CMK (cell line): ENCODE results near the gene KCNMB1.
"Not testable (repeated sequence)": the region's sequence is repeated elsewhere in the genome, so short reads cannot be mapped to it uniquely, and the experiment has no call there.

Experiments
- DNase-seq: peaks from one replicate; pipeline ENCODE4 v3.0.0-alpha.2; 2010; ENCODE audit warnings: low read depth

Gene KCNMB1

GRCh38 chr5:170376526-170376925 lies 12.6 kb downstream of the KCNMB1 start:
- not testable (repeated sequence) for DNase-seq

- no peak for DNase-seq
These were observed 13.9 kb downstream of the KCNMB1 start for GRCh38 chr5:170375283-170375682.

- no peak for DNase-seq
These were observed 16.2 kb downstream of the KCNMB1 start for GRCh38 chr5:170372971-170373370.

DNA sequence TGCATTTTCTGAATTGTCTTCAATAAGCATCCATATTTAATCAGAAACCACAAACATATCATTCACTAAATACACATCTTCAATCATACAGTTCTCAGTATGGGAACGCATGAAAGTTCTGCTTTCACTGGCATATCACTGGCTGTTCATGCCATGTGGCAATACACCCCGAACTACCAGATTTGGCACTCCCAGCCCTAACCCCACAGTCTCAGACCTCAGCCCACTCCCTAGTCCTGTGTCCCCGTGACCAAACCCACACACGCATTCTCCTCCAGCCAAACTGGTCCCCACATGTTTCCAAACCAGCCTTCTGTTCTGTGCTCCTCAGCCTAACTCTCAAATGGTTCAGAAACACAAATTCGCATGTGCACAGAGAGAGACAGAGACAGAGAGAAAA lies 20.6 kb downstream of the KCNMB1 start:
- no peak for DNase-seq

- no peak for DNase-seq
These were observed 22.9 kb downstream of the KCNMB1 start for GRCh38 chr5:170366276-170366675.

- DNase-seq = no peak
These were observed 23.3 kb downstream of the KCNMB1 start for GRCh38 chr5:170365831-170366230.

DNA sequence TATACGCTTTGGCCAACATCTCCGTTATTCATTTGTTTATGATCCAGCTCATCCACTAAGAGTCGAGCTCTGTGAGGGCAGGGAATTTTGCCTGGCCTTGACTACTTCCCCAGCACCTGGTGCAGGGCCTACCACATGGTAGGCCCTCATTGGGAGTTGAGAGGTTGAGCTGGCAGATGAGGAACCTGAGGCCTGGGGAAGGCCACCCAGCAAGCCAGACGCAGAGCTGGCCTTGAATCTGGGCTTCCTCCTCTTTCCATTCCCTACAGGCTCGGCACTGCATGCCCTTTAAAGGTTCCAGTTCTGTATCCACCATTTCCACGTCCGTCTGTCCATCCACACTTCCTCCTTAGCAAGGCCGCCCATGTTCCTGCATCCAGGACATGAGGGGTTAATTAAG lies 24.2 kb downstream of the KCNMB1 start:
- no peak for DNase-seq

GRCh38 chr5:170363671-170364070 lies 25.5 kb downstream of the KCNMB1 start:
- no peak for DNase-seq

- DNase-seq = no peak
These were observed 26.5 kb downstream of the KCNMB1 start for GRCh38 chr5:170362656-170363055.

DNA sequence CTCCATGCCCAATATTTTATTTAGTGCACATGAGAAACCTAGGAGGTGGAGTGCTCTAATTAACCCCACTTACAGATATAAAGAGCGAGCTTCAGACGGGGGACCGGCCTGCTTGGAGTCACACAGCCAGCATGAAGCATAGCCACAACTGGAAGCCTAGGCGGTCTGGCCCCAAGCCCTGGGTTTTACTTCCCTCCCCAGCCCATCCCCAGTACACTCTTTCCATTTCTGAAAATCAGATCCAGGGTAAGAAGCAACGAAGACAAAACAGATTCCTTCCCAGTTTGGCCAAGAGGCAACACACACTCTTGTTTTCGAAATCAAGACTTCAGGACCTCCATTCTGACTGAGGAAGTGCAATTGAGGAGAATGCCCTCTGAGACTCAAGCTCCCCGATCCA lies 27.1 kb downstream of the KCNMB1 start:
- DNase-seq = no peak

DNA sequence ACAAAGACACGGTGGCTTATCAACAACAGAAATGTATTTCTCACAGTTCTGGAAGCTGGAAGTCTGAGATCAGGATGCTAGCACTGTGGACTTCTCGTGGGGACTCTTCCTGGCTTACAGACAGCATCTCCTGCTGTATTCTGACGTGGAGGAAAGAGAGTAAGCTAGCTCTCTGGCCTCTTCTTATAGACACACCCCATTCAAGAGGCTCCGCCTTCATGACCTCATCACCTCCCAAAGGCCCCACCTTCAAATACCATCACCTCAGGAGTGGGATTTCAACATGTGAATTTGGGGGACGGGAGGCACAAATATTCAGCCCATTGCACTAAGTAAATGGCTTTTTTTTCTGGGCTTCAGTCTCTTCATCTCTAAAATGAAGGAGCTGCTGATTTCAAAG lies 27.6 kb downstream of the KCNMB1 start:
- no peak for DNase-seq

- no peak for DNase-seq
These were observed 28.1 kb downstream of the KCNMB1 start for GRCh38 chr5:170361116-170361515.

DNA sequence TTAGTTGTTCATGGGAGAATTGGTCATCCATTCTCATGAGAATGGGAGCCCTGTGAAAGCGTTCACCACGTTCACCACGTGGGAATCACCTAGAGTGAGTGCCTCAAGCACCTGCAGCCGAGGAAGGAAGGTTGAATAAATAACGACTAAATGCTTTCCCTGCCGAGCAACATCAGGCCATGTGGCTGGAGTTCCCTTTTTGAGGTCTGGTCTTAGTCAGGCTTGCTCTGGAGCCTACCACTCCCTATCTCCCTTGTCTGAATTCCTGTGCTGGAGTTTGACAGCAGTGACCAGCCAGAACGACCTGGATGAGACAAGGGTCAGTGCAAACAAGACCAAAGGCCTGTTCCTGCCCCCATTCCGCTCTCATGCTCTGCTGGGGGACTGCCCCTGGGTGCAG lies 28.5 kb downstream of the KCNMB1 start:
- DNase-seq = no peak

DNA sequence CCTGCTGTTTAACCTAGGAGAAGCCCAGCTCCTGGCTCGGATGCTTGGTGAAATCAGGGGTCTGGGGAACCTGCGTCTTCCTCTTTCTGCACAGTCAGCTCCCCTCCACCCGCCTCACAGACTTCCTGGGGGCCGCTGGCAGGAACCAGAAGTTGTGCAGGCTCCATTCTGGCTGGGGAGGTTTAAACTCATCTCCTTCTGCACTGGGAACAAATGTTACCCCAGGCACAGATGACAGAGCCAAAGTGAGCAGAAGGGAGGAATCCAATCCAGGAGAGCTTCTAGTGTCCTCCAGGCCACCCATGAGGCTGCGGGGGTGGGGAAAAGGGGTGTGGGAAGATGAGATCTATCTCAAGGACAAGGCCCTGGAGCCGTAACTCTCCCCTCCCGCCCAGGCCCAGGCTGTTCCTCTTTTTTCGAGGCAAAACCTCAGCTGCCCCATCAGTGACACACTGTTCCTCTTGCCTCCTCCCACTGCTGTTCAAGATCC lies 31.2 kb downstream of the KCNMB1 start:
- DNase-seq = no peak

GRCh38 chr5:170355601-170356098 lies 33.5 kb downstream of the KCNMB1 start:
- DNase-seq = no peak

DNA sequence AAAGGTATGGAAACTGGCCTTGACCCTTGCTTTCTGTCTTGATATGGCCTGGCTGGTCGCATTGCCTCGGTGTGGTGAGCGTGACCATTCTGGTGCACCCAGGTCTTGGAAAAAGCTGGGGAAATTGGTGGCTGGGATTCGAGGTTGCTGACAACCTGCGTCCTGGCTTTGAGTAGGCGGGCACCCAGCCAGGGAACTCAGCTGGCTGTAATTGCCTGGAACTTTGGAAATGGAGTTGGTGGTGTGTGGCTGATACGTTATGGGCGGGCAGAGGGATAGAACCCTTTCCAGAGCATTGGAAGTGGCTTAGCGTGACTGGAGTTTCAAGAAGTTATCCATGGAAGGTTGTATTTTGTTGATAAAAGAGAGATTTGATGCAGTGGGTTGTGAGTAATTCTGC lies 35.2 kb downstream of the KCNMB1 start:
- DNase-seq = no peak

DNA sequence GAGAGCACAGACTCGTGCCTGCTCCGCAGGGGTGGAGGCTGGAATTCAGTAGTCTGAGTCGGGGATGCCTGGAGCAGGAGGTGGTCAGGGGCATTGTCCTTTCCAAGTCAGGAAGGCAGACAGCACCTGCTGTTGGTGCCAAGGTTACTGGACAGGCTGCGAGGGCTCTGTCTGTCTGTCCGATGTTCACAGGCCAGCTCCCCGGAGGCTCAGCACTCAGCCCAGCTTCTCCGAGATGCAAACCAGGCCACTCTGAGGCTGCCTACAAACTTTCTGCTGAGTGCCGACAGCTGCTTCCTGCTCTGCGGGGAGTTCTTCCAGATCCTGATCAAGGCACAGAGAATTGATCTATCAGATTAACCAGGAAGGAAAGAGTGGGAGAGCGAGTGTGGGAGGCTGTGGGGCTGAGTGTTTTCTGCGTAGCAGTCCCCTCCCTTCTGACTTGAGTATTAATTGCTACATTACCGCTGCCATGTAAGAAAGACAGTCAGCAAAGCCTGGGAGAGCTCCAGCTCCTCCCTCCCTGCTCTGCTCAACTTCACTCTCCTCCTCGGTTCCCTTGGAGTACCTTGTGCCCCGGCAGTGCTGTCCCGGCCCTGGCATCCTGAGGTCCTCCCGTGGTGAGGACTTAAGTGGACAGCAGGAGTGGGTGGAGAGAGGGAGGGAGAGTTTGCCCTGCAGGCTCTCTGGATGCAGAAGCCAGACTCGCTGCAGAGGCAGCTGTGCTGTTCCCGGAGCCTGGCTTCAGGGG lies 36.0 kb downstream of the KCNMB1 start:
- peak; percentile 82 for DNase-seq

DNA sequence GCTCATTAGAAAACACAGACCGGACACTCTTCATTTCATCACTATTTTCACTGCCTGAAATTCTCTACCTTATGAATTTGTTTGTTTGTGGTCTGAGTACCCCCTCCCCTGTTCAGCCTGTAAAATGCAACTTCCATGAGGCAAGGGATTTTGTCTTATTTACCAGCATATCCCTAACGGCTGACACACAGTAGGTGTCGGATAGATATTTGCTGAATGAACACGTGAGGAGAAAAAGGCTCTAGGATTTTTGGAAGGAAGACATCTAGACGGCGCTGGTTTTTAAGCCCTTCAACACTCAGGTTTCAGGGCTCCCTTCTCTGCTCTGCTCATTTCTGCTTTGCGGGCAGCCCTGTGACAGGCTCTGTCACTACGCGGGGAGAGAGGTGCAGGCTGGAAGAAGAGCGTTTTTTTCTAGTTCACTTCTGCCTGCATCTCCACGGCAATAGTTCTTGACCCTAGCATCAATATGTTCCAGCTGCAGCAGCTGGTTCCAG lies 41.0 kb downstream of the KCNMB1 start:
- no peak for DNase-seq

DNA sequence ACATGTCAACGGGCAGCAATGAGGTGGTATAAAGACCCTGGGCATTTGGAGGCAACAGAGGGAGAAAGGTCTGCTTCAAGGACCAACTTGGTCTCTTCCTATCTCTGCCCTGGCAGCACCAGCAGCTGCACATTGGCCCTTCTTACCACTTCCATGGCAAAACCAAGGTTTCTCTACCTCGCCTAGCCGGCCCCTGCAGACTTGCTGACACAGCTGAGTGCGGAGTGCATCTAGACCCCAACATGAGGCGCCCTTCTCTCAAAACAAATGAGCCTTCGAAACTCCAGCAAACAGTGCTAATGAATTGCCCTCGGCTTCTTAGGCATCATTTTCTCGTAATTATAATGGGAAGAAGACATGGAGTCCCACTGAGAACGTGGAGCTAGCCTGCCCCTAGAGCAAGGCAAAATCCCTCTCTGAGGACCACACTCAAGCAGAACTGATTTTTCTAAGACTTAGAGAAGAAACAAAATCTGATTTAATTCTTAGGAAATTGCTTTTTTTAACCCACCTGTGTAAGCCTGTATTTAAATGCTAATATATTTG lies 42.1 kb downstream of the KCNMB1 start:
- no peak for DNase-seq

GRCh38 chr5:170345971-170346370 lies 43.2 kb downstream of the KCNMB1 start:
- no peak for DNase-seq

DNA sequence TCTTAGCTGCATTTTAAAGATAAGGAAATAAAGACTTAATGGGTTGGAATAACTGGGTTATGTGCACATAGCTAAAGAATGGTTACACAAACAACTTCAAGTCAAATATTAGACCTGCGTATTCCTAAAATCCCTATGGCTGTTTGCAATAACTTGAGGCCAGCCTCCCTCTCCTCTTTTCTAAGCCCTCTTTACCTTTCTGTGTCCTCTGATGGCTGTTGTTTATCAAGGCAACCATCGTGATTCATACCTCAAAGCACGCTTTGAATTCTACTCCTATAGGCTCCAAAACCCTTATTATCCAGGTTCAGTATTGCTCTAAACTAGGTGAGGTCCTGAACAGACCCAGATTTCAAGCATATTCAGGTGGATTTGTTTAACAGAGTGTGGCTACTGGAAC lies 46.0 kb downstream of the KCNMB1 start:
- DNase-seq = no peak

- no peak for DNase-seq
These were observed 46.9 kb downstream of the KCNMB1 start for GRCh38 chr5:170342153-170342725.

- no peak for DNase-seq
These were observed 47.6 kb downstream of the KCNMB1 start for GRCh38 chr5:170341545-170341944.
